GM23338 (cell line): Measurements from ENCODE around the gene ELOVL7. TPM values are rescaled to one million over a fixed set of nuclear protein-coding genes. Genes with fewer than 3 reads are reported as not detected.

Experiments used
- ATAC-seq: fragments of 200-7000 bp; cut with Tn5 transposase; 3 replicates; pipeline ENCODE4 v1.9.1; 2020
- DNase-seq: peaks from one replicate; pipeline ENCODE4 v3.0.0-alpha.2; 2015; ENCODE audit warnings: low spot score
- H2AFZ ChIP-seq: fragments of 200-600 bp; sonication (generic); 2 replicates; pipeline ENCODE4 v1.8.0; 2016; ENCODE audit warnings: antibody characterized with exemption, mild to moderate bottlenecking, moderate library complexity
- H3F3A ChIP-seq: fragments of 200-600 bp; sonication (generic); replicated peaks from 2 replicates; pipeline ENCODE4 v1.8.0; 2017; ENCODE audit warnings: antibody characterized with exemption, mixed run types, low read depth
- H3K27ac ChIP-seq: fragments of 200-600 bp; sonication (generic); 2 replicates; pipeline ENCODE4 v1.6.1; 2016; ENCODE audit warnings: low read depth
- H3K27me3 ChIP-seq: fragments of 200-600 bp; sonication (generic); 2 replicates; pipeline ENCODE4 v1.8.0; 2016; ENCODE audit warnings: mild to moderate bottlenecking, mixed run types, moderate library complexity; ENCODE audit not compliant: insufficient read depth
- H3K36me3 ChIP-seq: fragments of 200-600 bp; sonication (generic); 2 replicates; pipeline ENCODE4 v1.8.0; 2016; ENCODE audit warnings: mild to moderate bottlenecking; ENCODE audit not compliant: insufficient read depth
- H3K4me1 ChIP-seq: fragments of 200-600 bp; sonication (generic); 2 replicates; pipeline ENCODE4 v1.8.0; 2016; ENCODE audit warnings: mild to moderate bottlenecking, moderate library complexity; ENCODE audit not compliant: insufficient read depth
- H3K4me2 ChIP-seq: fragments of 200-600 bp; sonication (generic); 2 replicates; pipeline ENCODE4 v1.7.1; 2017; ENCODE audit warnings: mixed run types
- H3K4me3 ChIP-seq: fragments of 200-600 bp; sonication (generic); 2 replicates; pipeline ENCODE4 v1.6.1; 2016; ENCODE audit warnings: mixed run types
- H3K79me2 ChIP-seq: fragments of 200-600 bp; sonication (generic); replicated peaks from 2 replicates; pipeline ENCODE4 v1.8.0; 2017; ENCODE audit warnings: mild to moderate bottlenecking; ENCODE audit not compliant: insufficient read depth
- H3K9me2 ChIP-seq: fragments of 200-600 bp; sonication (generic); 2 replicates; pipeline ENCODE4 v1.8.0; 2017; ENCODE audit not compliant: insufficient read depth
- H4K20me1 ChIP-seq: fragments of 200-600 bp; sonication (generic); replicated peaks from 2 replicates; pipeline ENCODE4 v1.8.0; 2017; ENCODE audit warnings: mild to moderate bottlenecking; ENCODE audit not compliant: insufficient read depth
- H3K27ac Mint-ChIP-seq: 2 replicates; pipeline ENCODE4 v1.8.0; 2020; ENCODE audit warnings: inconsistent platforms, mild to moderate bottlenecking, moderate library complexity, mixed read lengths
- H3K27me3 Mint-ChIP-seq: 3 replicates; pipeline ENCODE4 v1.8.0; 2022; ENCODE audit warnings: low read depth, mild to moderate bottlenecking, moderate library complexity, mixed read lengths, inconsistent platforms; ENCODE audit not compliant: insufficient read depth, poor library complexity
- H3K36me3 Mint-ChIP-seq: 3 replicates; pipeline ENCODE4 v1.8.0; 2021; ENCODE audit warnings: low read depth, mild to moderate bottlenecking, inconsistent platforms, moderate library complexity, mixed read lengths
- H3K4me1 Mint-ChIP-seq: 3 replicates; pipeline ENCODE4 v1.8.0; 2020; ENCODE audit warnings: mild to moderate bottlenecking, inconsistent platforms, mixed read lengths
- H3K4me3 Mint-ChIP-seq: 3 replicates; pipeline ENCODE4 v1.8.0; 2021; ENCODE audit warnings: moderate library complexity, mild to moderate bottlenecking, inconsistent platforms, mixed read lengths
- H3K9me3 Mint-ChIP-seq: 3 replicates; pipeline ENCODE4 v1.8.0; 2020; ENCODE audit warnings: moderate library complexity, mild to moderate bottlenecking, inconsistent platforms, mixed read lengths
- CREB1 ChIP-seq: fragments of 250-450 bp; sonication (Bioruptor Pico); IDR thresholded peaks from 2 replicates; pipeline ENCODE4 v1.5.0; 2020; ENCODE audit warnings: low read depth, mild to moderate bottlenecking, moderate library complexity
- CTCF ChIP-seq, 2 experiments: fragments of 200-600 bp in 1 of 2; sonication (generic) in 1 of 2; conservative IDR thresholded peaks; 2 replicates each; pipeline versions ENCODE4 v1.5.1 to v1.6.1; 2016 to 2017; ENCODE audit warnings: antibody characterized with exemption in 2 of 2, low read depth in 2 of 2, mild to moderate bottlenecking in 2 of 2, moderate library complexity in 1 of 2
- EZH2 ChIP-seq: fragments of 200-600 bp; sonication (generic); IDR thresholded peaks from one replicate; pipeline ENCODE4 v1.8.0; 2017; ENCODE audit warnings: antibody characterized with exemption, mild to moderate bottlenecking, low read depth; ENCODE audit not compliant: unreplicated experiment
- EZH2phosphoT487 ChIP-seq: fragments of 200-600 bp; sonication (generic); IDR thresholded peaks from one replicate; pipeline ENCODE4 v1.8.1; 2018; ENCODE audit warnings: antibody characterized with exemption; ENCODE audit not compliant: unreplicated experiment
- JUNB ChIP-seq: IDR thresholded peaks from one replicate; pipeline ENCODE4 v1.6.1; 2016; ENCODE audit warnings: antibody characterized with exemption; ENCODE audit not compliant: unreplicated experiment
- NANOG ChIP-seq: IDR thresholded peaks from 2 replicates; pipeline ENCODE4 v1.6.1; 2016; ENCODE audit warnings: antibody characterized with exemption, borderline replicate concordance
- POLR2AphosphoS5 ChIP-seq: IDR thresholded peaks from 2 replicates; pipeline ENCODE4 v1.6.1; 2016; ENCODE audit warnings: antibody characterized with exemption, low read depth
- STAT1 ChIP-seq: IDR thresholded peaks from one replicate; pipeline ENCODE4 v1.6.1; 2016; ENCODE audit warnings: antibody characterized with exemption; ENCODE audit not compliant: unreplicated experiment
- ZNF114 ChIP-seq: fragments of 250-450 bp; sonication (Bioruptor Pico); IDR thresholded peaks from 2 replicates; pipeline ENCODE4 v1.5.0; 2020; ENCODE audit warnings: mild to moderate bottlenecking, moderate library complexity
- ZNF331 ChIP-seq: fragments of 250-450 bp; sonication (Bioruptor Pico); IDR thresholded peaks from 2 replicates; pipeline ENCODE4 v1.5.0; 2020; ENCODE audit warnings: low read depth, mild to moderate bottlenecking, moderate library complexity
- ZNF462 ChIP-seq: fragments of 250-450 bp; sonication (Bioruptor Pico); IDR thresholded peaks from 2 replicates; pipeline ENCODE4 v1.5.0; 2020; ENCODE audit warnings: mild to moderate bottlenecking, moderate library complexity
- polyA plus RNA-seq: library from polyadenylated mRNA; unstranded; fragments of >200 nt; fragmentation: Nextera tagmentation; extraction: Ambion mirVana; gene quantifications from 2 replicates; pipeline ENCODE4 v1.2.1, GENCODE V29; 2016
- total RNA-seq: library from RNA; depleted of rRNA; stranded (reverse); fragments of >200 nt; shearing (Covaris generic); gene quantifications from 2 replicates; pipeline ENCODE4 v1.2.3, GENCODE V29; 2014
- TF ChIP-seq, protein P1 (sequence below): IDR thresholded peaks from 2 replicates; pipeline ENCODE4 v1.6.1; 2016; ENCODE audit warnings: antibody characterized with exemption
- TF ChIP-seq, protein P2 (sequence below): IDR thresholded peaks from one replicate; pipeline ENCODE4 v1.6.1; 2018; ENCODE audit warnings: antibody characterized with exemption; ENCODE audit not compliant: unreplicated experiment

The ELOVL7 gene
- total and polyA plus RNA-seq, 2 experiments from 2014 or later = 2.3 to 7.0 TPM

GRCh38 chr5:60811105-60811504 is 33.0 kb downstream of the ELOVL7 start:
- Histone ChIP-seq H3K4me1 (peaks cover 12% of the 10 kb centered on the region; the same call in 1 of the 2 replicates), H3K4me2 (no peak overlapping the region), H3K9me2 (no peaks in the 10 kb centered on the region), H2AFZ (no peak overlapping the region), H3K79me2 (no peaks in the 10 kb centered on the region), H3K36me3 (no peaks in the 10 kb centered on the region), H3K4me3 (no peak overlapping the region), H3K27ac (no peak overlapping the region), H3K27me3 (no peaks in the 10 kb centered on the region), H4K20me1 (no peaks in the 10 kb centered on the region), H3F3A (no peaks in the 10 kb centered on the region)
- TF ChIP-seq POLR2AphosphoS5 (no peak), CREB1 (CRISPR knock-in tag) (no peak), ZNF114 (CRISPR knock-in tag) (no peak), NANOG (no peak), EZH2 (no peak), STAT1 (no peak), ZNF462 (CRISPR knock-in tag) (no peak), EZH2phosphoT487 (no peak), JUNB (no peak), ZNF331 (CRISPR knock-in tag) (no peak), CTCF (conservative IDR thresholded peaks at IDR 0.05; ENCODE audit: low read depth in 2 of 2) (no peak)
- TF ChIP-seq, protein P1, sequence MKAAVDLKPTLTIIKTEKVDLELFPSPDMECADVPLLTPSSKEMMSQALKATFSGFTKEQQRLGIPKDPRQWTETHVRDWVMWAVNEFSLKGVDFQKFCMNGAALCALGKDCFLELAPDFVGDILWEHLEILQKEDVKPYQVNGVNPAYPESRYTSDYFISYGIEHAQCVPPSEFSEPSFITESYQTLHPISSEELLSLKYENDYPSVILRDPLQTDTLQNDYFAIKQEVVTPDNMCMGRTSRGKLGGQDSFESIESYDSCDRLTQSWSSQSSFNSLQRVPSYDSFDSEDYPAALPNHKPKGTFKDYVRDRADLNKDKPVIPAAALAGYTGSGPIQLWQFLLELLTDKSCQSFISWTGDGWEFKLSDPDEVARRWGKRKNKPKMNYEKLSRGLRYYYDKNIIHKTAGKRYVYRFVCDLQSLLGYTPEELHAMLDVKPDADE = no peak
- TF ChIP-seq, protein P2, sequence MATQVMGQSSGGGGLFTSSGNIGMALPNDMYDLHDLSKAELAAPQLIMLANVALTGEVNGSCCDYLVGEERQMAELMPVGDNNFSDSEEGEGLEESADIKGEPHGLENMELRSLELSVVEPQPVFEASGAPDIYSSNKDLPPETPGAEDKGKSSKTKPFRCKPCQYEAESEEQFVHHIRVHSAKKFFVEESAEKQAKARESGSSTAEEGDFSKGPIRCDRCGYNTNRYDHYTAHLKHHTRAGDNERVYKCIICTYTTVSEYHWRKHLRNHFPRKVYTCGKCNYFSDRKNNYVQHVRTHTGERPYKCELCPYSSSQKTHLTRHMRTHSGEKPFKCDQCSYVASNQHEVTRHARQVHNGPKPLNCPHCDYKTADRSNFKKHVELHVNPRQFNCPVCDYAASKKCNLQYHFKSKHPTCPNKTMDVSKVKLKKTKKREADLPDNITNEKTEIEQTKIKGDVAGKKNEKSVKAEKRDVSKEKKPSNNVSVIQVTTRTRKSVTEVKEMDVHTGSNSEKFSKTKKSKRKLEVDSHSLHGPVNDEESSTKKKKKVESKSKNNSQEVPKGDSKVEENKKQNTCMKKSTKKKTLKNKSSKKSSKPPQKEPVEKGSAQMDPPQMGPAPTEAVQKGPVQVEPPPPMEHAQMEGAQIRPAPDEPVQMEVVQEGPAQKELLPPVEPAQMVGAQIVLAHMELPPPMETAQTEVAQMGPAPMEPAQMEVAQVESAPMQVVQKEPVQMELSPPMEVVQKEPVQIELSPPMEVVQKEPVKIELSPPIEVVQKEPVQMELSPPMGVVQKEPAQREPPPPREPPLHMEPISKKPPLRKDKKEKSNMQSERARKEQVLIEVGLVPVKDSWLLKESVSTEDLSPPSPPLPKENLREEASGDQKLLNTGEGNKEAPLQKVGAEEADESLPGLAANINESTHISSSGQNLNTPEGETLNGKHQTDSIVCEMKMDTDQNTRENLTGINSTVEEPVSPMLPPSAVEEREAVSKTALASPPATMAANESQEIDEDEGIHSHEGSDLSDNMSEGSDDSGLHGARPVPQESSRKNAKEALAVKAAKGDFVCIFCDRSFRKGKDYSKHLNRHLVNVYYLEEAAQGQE = no peak
- Mint-ChIP-seq H3K36me3 (0 out of 3 replicates have a peak, but pooled peaks cover 3% of the 10 kb centered on the region), H3K4me1 (peaks cover 17% of the 10 kb centered on the region), H3K27ac (no peak overlapping the region), H3K4me3 (no peak overlapping the region), H3K9me3 (no peaks in the 10 kb centered on the region), H3K27me3 (peaks cover 4% of the 10 kb centered on the region)
- DNase-seq (no peak), ATAC-seq (no peak)
